ENCODE measurements around the gene SLC2A9. TPM values are rescaled to one million over a fixed set of nuclear protein-coding genes. Genes with fewer than 3 reads are reported as not detected.

The SLC2A9 gene
- total RNA-seq, 1 donor from 2014 or later, result 0.54 TPM

DNA sequence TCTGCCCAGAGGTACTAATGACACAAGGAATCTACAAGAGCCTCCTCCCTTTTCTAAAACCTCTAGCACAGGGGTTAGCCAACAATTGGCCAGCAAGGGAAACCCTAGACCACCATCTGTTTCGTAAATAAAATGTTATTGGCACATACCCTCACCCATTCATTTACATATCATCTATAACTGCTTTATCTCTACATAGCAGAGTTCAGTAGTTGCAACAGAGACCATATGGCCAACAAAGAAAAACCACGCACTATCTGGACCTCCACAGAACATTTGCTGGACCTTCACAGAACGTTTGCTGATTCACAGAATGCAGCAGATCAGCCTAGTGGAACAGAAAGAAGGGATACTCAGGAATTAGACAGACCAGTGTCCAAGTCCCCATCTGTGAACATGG is 9.4 kb downstream of the SLC2A9 start:
- TF ChIP-seq EZH2 (IDR thresholded peaks at IDR 0.05; ENCODE audit: insufficient read depth, low read length), result no peak
- TF ChIP-seq, protein P1, sequence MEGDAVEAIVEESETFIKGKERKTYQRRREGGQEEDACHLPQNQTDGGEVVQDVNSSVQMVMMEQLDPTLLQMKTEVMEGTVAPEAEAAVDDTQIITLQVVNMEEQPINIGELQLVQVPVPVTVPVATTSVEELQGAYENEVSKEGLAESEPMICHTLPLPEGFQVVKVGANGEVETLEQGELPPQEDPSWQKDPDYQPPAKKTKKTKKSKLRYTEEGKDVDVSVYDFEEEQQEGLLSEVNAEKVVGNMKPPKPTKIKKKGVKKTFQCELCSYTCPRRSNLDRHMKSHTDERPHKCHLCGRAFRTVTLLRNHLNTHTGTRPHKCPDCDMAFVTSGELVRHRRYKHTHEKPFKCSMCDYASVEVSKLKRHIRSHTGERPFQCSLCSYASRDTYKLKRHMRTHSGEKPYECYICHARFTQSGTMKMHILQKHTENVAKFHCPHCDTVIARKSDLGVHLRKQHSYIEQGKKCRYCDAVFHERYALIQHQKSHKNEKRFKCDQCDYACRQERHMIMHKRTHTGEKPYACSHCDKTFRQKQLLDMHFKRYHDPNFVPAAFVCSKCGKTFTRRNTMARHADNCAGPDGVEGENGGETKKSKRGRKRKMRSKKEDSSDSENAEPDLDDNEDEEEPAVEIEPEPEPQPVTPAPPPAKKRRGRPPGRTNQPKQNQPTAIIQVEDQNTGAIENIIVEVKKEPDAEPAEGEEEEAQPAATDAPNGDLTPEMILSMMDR (IDR thresholded peaks at IDR 0.05; ENCODE audit: insufficient read depth, low read depth, low read length), result no peak
- H3K9me3 Mint-ChIP-seq (ENCODE audit: unreplicated experiment), result no peaks in the 10 kb centered on the region
- no peak for DNase-seq (ENCODE audit: low read depth)
- H3K27me3 Mint-ChIP-seq (ENCODE audit: low read depth, unreplicated experiment), result peaks cover 14% of the 10 kb centered on the region
- Histone ChIP-seq H3K4me1 (ENCODE audit: insufficient read depth, low read length) (no peaks in the 10 kb centered on the region), H4K20me1 (ENCODE audit: insufficient read depth, low read length) (no peaks in the 10 kb centered on the region), H3K4me2 (ENCODE audit: low read length) (no peak overlapping the region), H3K79me2 (ENCODE audit: insufficient read depth, low read length) (no peaks in the 10 kb centered on the region), H3K36me3 (ENCODE audit: insufficient read depth, low read length) (no peaks in the 10 kb centered on the region), H3K27ac (ENCODE audit: low read depth, low read length) (no peak overlapping the region), H3K4me3 (ENCODE audit: insufficient read depth, low read depth, low read length) (no peak overlapping the region), H2AFZ (ENCODE audit: low read depth, low read length) (no peak overlapping the region), H3K27me3 (ENCODE audit: insufficient read depth, low read length) (peaks cover 3% of the 10 kb centered on the region), H3K9me3 (ENCODE audit: insufficient read depth, low read depth, low read length) (no peaks in the 10 kb centered on the region), H3K9ac (ENCODE audit: low read length) (no peak overlapping the region)
- no peak for FAIRE-seq
- no peaks in the 10 kb centered on the region for H3K36me3 Mint-ChIP-seq (ENCODE audit: low read depth, unreplicated experiment)
- no peak overlapping the region for H3K4me3 Mint-ChIP-seq (ENCODE audit: unreplicated experiment)
- H3K27ac Mint-ChIP-seq (ENCODE audit: unreplicated experiment), result no peak overlapping the region
- H3K4me1 Mint-ChIP-seq (ENCODE audit: low read depth, unreplicated experiment), result peaks cover 32% of the 10 kb centered on the region

DNA sequence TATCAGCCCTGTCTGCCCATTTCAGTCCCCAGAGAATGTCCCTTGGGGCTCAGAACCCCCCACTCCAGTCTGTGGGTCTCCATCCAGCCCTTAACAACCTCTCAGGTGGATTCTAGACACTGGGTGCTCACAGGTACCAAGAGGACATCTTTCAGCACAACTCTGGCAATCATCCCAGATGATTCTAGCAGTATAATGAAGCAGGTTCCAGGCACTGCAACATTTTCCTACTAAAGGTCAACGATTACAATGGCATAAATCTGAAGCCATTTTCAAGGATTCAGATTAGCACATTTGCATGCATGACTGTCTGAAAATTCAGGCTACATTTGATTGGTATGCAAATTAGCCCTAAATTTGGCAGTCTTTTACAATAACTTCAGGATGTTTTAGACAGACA is 10.0 kb downstream of the SLC2A9 start:
- Histone ChIP-seq H3K36me3 (ENCODE audit: insufficient read depth, low read length) (no peaks in the 10 kb centered on the region), H3K4me3 (ENCODE audit: insufficient read depth, low read depth, low read length) (no peak overlapping the region), H3K4me1 (ENCODE audit: insufficient read depth, low read length) (no peaks in the 10 kb centered on the region), H3K9me3 (ENCODE audit: insufficient read depth, low read depth, low read length) (no peaks in the 10 kb centered on the region), H3K79me2 (ENCODE audit: insufficient read depth, low read length) (no peaks in the 10 kb centered on the region), H4K20me1 (ENCODE audit: insufficient read depth, low read length) (no peaks in the 10 kb centered on the region), H3K9ac (ENCODE audit: low read length) (no peak overlapping the region), H2AFZ (ENCODE audit: low read depth, low read length) (no peak overlapping the region), H3K4me2 (ENCODE audit: low read length) (no peak overlapping the region), H3K27me3 (ENCODE audit: insufficient read depth, low read length) (peaks cover 3% of the 10 kb centered on the region), H3K27ac (ENCODE audit: low read depth, low read length) (no peak overlapping the region)
- no peak overlapping the region for H3K27ac Mint-ChIP-seq (ENCODE audit: unreplicated experiment)
- peaks cover 38% of the 10 kb centered on the region for H3K4me1 Mint-ChIP-seq (ENCODE audit: low read depth, unreplicated experiment)
- no peaks in the 10 kb centered on the region for H3K9me3 Mint-ChIP-seq (ENCODE audit: unreplicated experiment)
- DNase-seq (ENCODE audit: low read depth) (no peak), FAIRE-seq (no peak)
- no peak for TF ChIP-seq EZH2 (IDR thresholded peaks at IDR 0.05; ENCODE audit: insufficient read depth, low read length)
- TF ChIP-seq, protein P1 (IDR thresholded peaks at IDR 0.05; ENCODE audit: insufficient read depth, low read depth, low read length), result no peak
- H3K27me3 Mint-ChIP-seq (ENCODE audit: low read depth, unreplicated experiment), result peaks cover 14% of the 10 kb centered on the region
- H3K4me3 Mint-ChIP-seq (ENCODE audit: unreplicated experiment), result no peak overlapping the region
- no peaks in the 10 kb centered on the region for H3K36me3 Mint-ChIP-seq (ENCODE audit: low read depth, unreplicated experiment)

DNA sequence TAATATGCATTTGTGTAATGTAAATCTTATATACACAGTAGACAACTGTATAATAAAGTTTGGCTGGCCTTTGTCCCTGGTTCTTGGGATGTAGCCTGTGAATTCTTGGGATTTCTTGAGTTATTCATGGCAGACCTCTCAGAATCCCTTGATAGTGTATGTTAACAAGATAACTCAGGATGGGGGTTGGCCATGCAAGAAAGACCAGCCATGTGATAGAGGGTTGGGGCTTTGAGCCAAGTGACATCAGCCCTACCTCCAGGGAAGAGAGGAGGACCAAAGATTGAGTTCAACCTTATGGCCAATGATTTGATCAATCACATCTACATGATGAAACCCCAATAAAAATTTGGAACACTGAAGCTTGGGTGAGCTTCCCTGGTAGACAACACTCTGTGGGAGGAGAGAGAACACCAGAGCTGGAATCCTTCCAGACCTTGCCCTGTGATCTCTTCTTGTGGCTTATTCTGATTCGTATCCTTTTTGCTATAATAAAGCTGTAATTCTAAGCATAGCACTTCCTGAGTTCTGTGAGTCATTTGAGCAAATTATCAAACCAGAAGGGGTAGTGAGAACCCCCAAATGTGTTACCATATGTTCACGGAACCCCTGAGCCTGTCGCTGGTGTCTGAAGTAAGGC is 11.3 kb downstream of the SLC2A9 start:
- Mint-ChIP-seq H3K27me3 (ENCODE audit: low read depth, unreplicated experiment) (peaks cover 11% of the 10 kb centered on the region), H3K36me3 (ENCODE audit: low read depth, unreplicated experiment) (no peaks in the 10 kb centered on the region), H3K9me3 (ENCODE audit: unreplicated experiment) (peaks cover 2% of the 10 kb centered on the region), H3K4me3 (ENCODE audit: unreplicated experiment) (no peak overlapping the region), H3K27ac (ENCODE audit: unreplicated experiment) (no peak overlapping the region), H3K4me1 (ENCODE audit: low read depth, unreplicated experiment) (peaks cover 39% of the 10 kb centered on the region)
- Histone ChIP-seq H3K4me1 (ENCODE audit: insufficient read depth, low read length) (no peaks in the 10 kb centered on the region), H2AFZ (ENCODE audit: low read depth, low read length) (no peak overlapping the region), H3K27me3 (ENCODE audit: insufficient read depth, low read length) (peaks cover 3% of the 10 kb centered on the region), H3K4me3 (ENCODE audit: insufficient read depth, low read depth, low read length) (no peak overlapping the region), H3K9me3 (ENCODE audit: insufficient read depth, low read depth, low read length) (no peaks in the 10 kb centered on the region), H3K4me2 (ENCODE audit: low read length) (no peak overlapping the region), H3K36me3 (ENCODE audit: insufficient read depth, low read length) (no peaks in the 10 kb centered on the region), H3K27ac (ENCODE audit: low read depth, low read length) (no peak overlapping the region), H3K9ac (ENCODE audit: low read length) (no peak overlapping the region), H3K79me2 (ENCODE audit: insufficient read depth, low read length) (no peaks in the 10 kb centered on the region), H4K20me1 (ENCODE audit: insufficient read depth, low read length) (no peaks in the 10 kb centered on the region)
- TF ChIP-seq, protein P1 (IDR thresholded peaks at IDR 0.05; ENCODE audit: insufficient read depth, low read depth, low read length), result no peak
- no peak for TF ChIP-seq EZH2 (IDR thresholded peaks at IDR 0.05; ENCODE audit: insufficient read depth, low read length)
- FAIRE-seq, result no peak
- DNase-seq (ENCODE audit: low read depth), result no peak

Data from astrocyte (in vitro differentiated cells and primary cell).